ENCODE measurements around the gene PLK5.
A peak's percentile ranks its signal among the peaks of the same experiment; 100 is the strongest.

PLK5 gene

DNA sequence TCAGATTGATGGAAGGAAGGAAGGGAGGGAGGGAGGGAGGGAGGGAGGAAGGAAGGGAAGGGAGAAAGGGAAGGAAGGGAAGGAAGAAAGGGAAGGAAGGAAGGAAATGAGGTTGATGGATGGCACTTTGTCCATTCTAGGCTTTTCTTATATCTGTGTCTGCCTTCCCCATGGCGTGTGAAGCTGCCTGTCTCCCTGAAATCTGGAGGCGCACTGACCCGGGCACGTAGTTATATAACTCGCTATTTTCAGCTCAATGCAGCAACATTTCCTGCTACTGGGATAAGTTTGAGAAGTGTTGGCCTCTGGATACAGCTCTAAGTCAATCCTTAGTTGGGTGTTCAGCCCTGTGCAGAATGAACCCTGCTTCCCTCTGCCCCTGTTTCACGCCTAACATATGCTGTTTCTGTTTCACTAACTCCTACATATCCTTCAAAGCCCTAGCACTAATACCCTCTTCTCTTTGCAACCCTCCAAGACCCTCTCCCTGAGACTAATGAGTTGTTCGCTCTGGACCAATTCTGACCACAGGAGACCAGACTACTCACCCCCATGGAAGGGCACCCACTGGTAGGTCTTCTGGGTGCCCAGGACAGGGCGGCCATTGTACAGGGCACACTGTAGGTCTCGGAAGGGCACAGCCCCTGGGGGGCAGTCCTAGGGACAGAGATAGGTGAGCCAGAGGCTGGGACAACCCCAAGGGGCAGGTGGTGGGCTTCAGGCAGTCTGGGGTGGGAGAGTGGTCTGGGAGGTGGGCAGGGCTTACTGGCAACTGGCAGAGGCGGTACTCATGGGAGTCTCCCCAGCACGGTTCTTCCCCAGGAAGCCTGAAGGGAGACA is 14.1 kb upstream of the PLK5 start:
- Histone ChIP-seq H3K79me1 (ENCODE audit: low read depth, low read length) (no peaks in the 10 kb centered on the region), H2BK5ac (ENCODE audit: low read length) (peak overlapping the region; percentile 60), H4K91ac (ENCODE audit: low read depth, low read length, poor library complexity) (no peak overlapping the region), H2AFZ (ENCODE audit: low read length) (no peak overlapping the region), H2BK15ac (ENCODE audit: low read length) (peak overlapping the region; percentile 94), H3K27ac (replicated peaks; ENCODE audit: low read length) (no peak overlapping the region), H3K9me3 (replicated peaks in 1 of 2; ENCODE audit: control insufficient read depth in 2 of 2, insufficient read depth in 1 of 2, low read depth in 1 of 2, low read length in 2 of 2) (peaks cover 0 to 8% of the 10 kb centered on the region in 2 donors), H3K23ac (ENCODE audit: low read depth, low read length, poor library complexity) (no peak overlapping the region), H2BK12ac (ENCODE audit: low read length) (no peak overlapping the region), H2BK120ac (ENCODE audit: low read depth, low read length) (peak overlapping the region; percentile 30), H3K4me3 (ENCODE audit: low read length in 2 of 2) (peak overlapping the region in 1 of 2 donors; percentile 45), H2AK5ac (ENCODE audit: low read depth, low read length) (peak overlapping the region; percentile 99), H3K14ac (ENCODE audit: low read length) (no peak overlapping the region), H3K18ac (ENCODE audit: low read length) (peak overlapping the region; percentile 74), H3K4me2 (ENCODE audit: insufficient read depth, low read length, poor library complexity, severe bottlenecking) (no peak overlapping the region), H3K9ac (ENCODE audit: low read depth, low read length, poor library complexity) (no peak overlapping the region), H4K8ac (ENCODE audit: low read depth, low read length) (no peak overlapping the region), H3K4me1 (ENCODE audit: control insufficient read depth in 2 of 2, insufficient read depth in 1 of 2, low read depth in 1 of 2, low read length in 2 of 2) (peaks cover 3 to 12% of the 10 kb centered on the region in 2 donors), H3K4ac (ENCODE audit: low read length) (no peak overlapping the region), H3K36me3 (replicated peaks in 1 of 2; ENCODE audit: control insufficient read depth in 2 of 2, insufficient read depth in 2 of 2, low read length in 2 of 2) (no peaks in the 10 kb centered on the region), H3K27me3 (ENCODE audit: control insufficient read depth in 3 of 3, insufficient read depth in 3 of 3, low read depth in 1 of 3, low read length in 3 of 3) (peaks cover 2 to 44% (median 28%) of the 10 kb centered on the region in 3 experiments)
- WGBS, 2 donors (ENCODE audit: extremely low coverage in 2 of 2, insufficient read length in 2 of 2, insufficient replicate concordance in 1 of 2), result no CpG with 5 or more reads among the region's 11 CpGs
- no peak for DNase-seq (ENCODE audit: low spot score)

DNA sequence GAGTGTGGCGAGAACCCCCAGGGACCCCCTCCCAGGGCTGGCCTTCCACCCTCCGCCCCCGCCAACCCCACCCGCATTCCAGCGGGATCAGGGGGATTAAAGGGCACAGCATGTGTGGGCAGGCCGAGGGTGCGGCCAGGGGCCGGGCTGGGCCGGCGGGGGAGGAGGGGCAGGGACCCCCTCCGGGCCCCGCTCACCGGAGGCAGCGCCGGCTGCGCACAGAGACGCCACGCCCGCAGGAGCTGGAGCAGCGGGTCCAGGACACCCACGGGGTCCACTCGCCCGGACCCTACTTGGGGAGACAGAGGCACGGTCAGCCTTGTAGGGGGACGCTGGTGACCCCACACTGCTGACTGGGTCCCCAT is 13.5 kb upstream of the PLK5 start:
- Histone ChIP-seq H3K27me3 (ENCODE audit: control insufficient read depth in 3 of 3, insufficient read depth in 3 of 3, low read depth in 1 of 3, low read length in 3 of 3) (peaks cover 2 to 49% (median 26%) of the 10 kb centered on the region in 3 experiments), H3K9ac (ENCODE audit: low read depth, low read length, poor library complexity) (no peak overlapping the region), H2AFZ (ENCODE audit: low read length) (no peak overlapping the region), H4K8ac (ENCODE audit: low read depth, low read length) (no peak overlapping the region), H3K4ac (ENCODE audit: low read length) (peak overlapping the region; percentile 84), H3K4me2 (ENCODE audit: insufficient read depth, low read length, poor library complexity, severe bottlenecking) (no peak overlapping the region), H3K9me3 (replicated peaks in 1 of 2; ENCODE audit: control insufficient read depth in 2 of 2, insufficient read depth in 1 of 2, low read depth in 1 of 2, low read length in 2 of 2) (peaks cover 0 to 9% of the 10 kb centered on the region in 2 donors), H2AK5ac (ENCODE audit: low read depth, low read length) (peak overlapping the region; percentile 99), H3K36me3 (replicated peaks in 1 of 2; ENCODE audit: control insufficient read depth in 2 of 2, insufficient read depth in 2 of 2, low read length in 2 of 2) (no peaks in the 10 kb centered on the region), H3K27ac (replicated peaks; ENCODE audit: low read length) (no peak overlapping the region), H2BK12ac (ENCODE audit: low read length) (peak overlapping the region; percentile 22), H3K79me1 (ENCODE audit: low read depth, low read length) (no peaks in the 10 kb centered on the region), H2BK5ac (ENCODE audit: low read length) (peak overlapping the region; percentile 60), H3K4me1 (ENCODE audit: control insufficient read depth in 2 of 2, insufficient read depth in 1 of 2, low read depth in 1 of 2, low read length in 2 of 2) (peaks cover 3 to 12% of the 10 kb centered on the region in 2 donors), H3K23ac (ENCODE audit: low read depth, low read length, poor library complexity) (no peak overlapping the region), H2BK15ac (ENCODE audit: low read length) (peak overlapping the region; percentile 94), H3K18ac (ENCODE audit: low read length) (peak overlapping the region; percentile 92), H2BK120ac (ENCODE audit: low read depth, low read length) (no peak overlapping the region), H3K14ac (ENCODE audit: low read length) (peak overlapping the region; percentile 82), H4K91ac (ENCODE audit: low read depth, low read length, poor library complexity) (no peak overlapping the region), H3K4me3 (ENCODE audit: low read length in 2 of 2) (no peak overlapping the region)
- no CpG with 5 or more reads among the region's 25 CpGs for WGBS, 2 donors (ENCODE audit: extremely low coverage in 2 of 2, insufficient read length in 2 of 2, insufficient replicate concordance in 1 of 2)
- no peak for DNase-seq (ENCODE audit: low spot score)

DNA sequence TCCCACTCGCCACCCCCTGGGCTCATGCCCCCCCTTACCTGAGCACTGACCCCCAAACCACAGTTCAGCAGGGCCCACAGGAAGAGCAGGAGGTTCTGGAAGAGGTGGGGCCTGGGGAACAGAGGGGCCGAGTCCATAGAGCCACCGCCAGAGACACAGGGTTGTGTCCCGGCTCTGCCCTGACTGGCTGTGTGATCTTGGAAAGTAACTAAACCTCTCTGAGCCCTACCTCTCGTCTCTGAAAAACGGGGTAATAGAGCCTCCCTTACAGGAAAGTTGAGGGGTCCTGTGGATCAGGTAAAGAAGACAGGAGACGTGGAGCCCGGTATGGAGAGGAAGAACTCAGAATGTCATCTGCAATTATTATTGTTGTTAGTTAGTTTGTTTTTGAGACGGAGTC is 13.1 kb upstream of the PLK5 start:
- no peak overlapping the region for H2BK5ac ChIP-seq (ENCODE audit: low read length)
- WGBS, 2 donors (ENCODE audit: extremely low coverage in 2 of 2, insufficient read length in 2 of 2, insufficient replicate concordance in 1 of 2), result no CpG with 5 or more reads among the region's 9 CpGs
- H3K36me3 ChIP-seq (replicated peaks in 1 of 2; ENCODE audit: control insufficient read depth in 2 of 2, insufficient read depth in 2 of 2, low read length in 2 of 2), result no peaks in the 10 kb centered on the region
- H3K14ac ChIP-seq (ENCODE audit: low read length), result peak overlapping the region; percentile 82
- H2BK15ac ChIP-seq (ENCODE audit: low read length), result peak overlapping the region; percentile 94
- no peak overlapping the region for H2AFZ ChIP-seq (ENCODE audit: low read length)
- H3K4me2 ChIP-seq (ENCODE audit: insufficient read depth, low read length, poor library complexity, severe bottlenecking), result no peak overlapping the region
- H3K9ac ChIP-seq (ENCODE audit: low read depth, low read length, poor library complexity), result no peak overlapping the region
- no peak overlapping the region for H3K27ac ChIP-seq (replicated peaks; ENCODE audit: low read length)
- peak overlapping the region; percentile 84 for H3K4ac ChIP-seq (ENCODE audit: low read length)
- peaks cover 0 to 8% of the 10 kb centered on the region in 2 donors for H3K9me3 ChIP-seq (replicated peaks in 1 of 2; ENCODE audit: control insufficient read depth in 2 of 2, insufficient read depth in 1 of 2, low read depth in 1 of 2, low read length in 2 of 2)
- no peak overlapping the region for H3K4me3 ChIP-seq (ENCODE audit: low read length in 2 of 2)
- H2AK5ac ChIP-seq (ENCODE audit: low read depth, low read length), result peak overlapping the region; percentile 98
- no peak overlapping the region for H4K8ac ChIP-seq (ENCODE audit: low read depth, low read length)
- H3K27me3 ChIP-seq (ENCODE audit: control insufficient read depth in 3 of 3, insufficient read depth in 3 of 3, low read depth in 1 of 3, low read length in 3 of 3), result peaks cover 2 to 52% (median 26%) of the 10 kb centered on the region in 3 experiments
- no peak overlapping the region for H4K91ac ChIP-seq (ENCODE audit: low read depth, low read length, poor library complexity)
- no peak overlapping the region for H3K23ac ChIP-seq (ENCODE audit: low read depth, low read length, poor library complexity)
- H2BK120ac ChIP-seq (ENCODE audit: low read depth, low read length), result no peak overlapping the region
- H3K79me1 ChIP-seq (ENCODE audit: low read depth, low read length), result no peaks in the 10 kb centered on the region
- no peak for DNase-seq (ENCODE audit: low spot score)
- H3K4me1 ChIP-seq (ENCODE audit: control insufficient read depth in 2 of 2, insufficient read depth in 1 of 2, low read depth in 1 of 2, low read length in 2 of 2), result peaks cover 3 to 12% of the 10 kb centered on the region in 2 donors
- H3K18ac ChIP-seq (ENCODE audit: low read length), result peak overlapping the region; percentile 92
- peak overlapping the region; percentile 22 for H2BK12ac ChIP-seq (ENCODE audit: low read length)
